Measurements from ENCODE around the gene STT3B. TPM values are rescaled to one million over a fixed set of nuclear protein-coding genes. Genes with fewer than 3 reads are reported as not detected.

STT3B gene
- total RNA-seq: 10 to 100 TPM; 44.5 to 65.1 TPM

DNA sequence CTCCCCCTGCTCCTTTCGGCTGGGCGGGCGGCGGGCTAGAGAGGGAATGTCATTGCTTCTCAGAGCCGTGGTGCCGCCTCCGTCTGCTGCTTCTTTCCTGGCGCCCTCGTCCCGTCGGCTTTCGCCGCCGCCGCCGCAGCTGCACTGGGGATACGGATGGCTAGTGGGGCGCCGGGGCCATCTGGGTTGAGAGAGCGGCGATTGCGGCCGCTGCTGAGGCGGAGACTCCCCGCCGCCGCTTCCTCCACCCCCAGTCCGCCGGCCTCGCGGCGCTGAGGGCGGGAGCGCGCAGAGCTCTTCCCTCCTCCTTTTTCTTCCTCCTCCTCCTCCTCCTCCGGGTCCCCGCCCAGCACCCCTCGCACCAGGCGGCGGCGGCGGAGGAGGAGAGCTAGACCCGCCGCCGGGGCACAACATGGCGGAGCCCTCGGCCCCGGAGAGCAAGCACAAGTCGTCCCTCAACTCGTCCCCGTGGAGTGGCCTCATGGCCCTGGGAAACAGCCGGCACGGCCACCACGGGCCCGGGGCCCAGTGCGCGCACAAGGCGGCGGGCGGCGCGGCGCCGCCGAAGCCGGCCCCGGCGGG is at the start of gene STT3B:
TSS of gene STT3B (plus strand) at position 339 of the 582 bp plus-strand sequence. CDS start at position 413, 74 bp downstream.
- peak; percentile 95 to 98 (median 97) for TF ChIP-seq POLR2A (IDR thresholded peaks at IDR 0.05)
- no peak for TF ChIP-seq CTCF (IDR thresholded peaks at IDR 0.05)
- DNase-seq (peak; percentile 77 to 81 (median 79)), ATAC-seq (peak; percentile 71)
- H3K4me1 ChIP-seq: peaks cover 41% of the 10 kb centered on the region
- peak within 1 kb of the TSS; percentile 94 to 99 for H3K4me3 ChIP-seq
- no peaks in the 10 kb centered on the region for H3K9me3 ChIP-seq
- H3K27me3 ChIP-seq: no peaks in the 10 kb centered on the region
- intact Hi-C loops (cut with DNase I): no loop called here
- H3K36me3 ChIP-seq (replicated peaks in 1 of 2; ENCODE audit: insufficient read depth in 1 of 2, low read depth in 2 of 2): no peaks in the 10 kb centered on the region
- H3K27ac ChIP-seq: peak within 1 kb of the TSS; percentile 92 to 99 (median 96)
- WGBS, 2 donors: 0 to 1% methylated on average over 17 to 63 of the region's 68 CpGs

GRCh38 chr3:31483776-31484175 is 48.9 kb upstream of the STT3B start:
- WGBS, 2 donors: 85 to 86% methylated on average over 1 of the region's 1 CpG
- TF ChIP-seq POLR2A (IDR thresholded peaks at IDR 0.05) (no peak), CTCF (IDR thresholded peaks at IDR 0.05) (no peak)
- Histone ChIP-seq H3K4me3 (no peak overlapping the region), H3K27me3 (no peaks in the 10 kb centered on the region), H3K27ac (no peak overlapping the region), H3K4me1 (no peaks in the 10 kb centered on the region), H3K9me3 (no peaks in the 10 kb centered on the region), H3K36me3 (replicated peaks in 1 of 2; ENCODE audit: insufficient read depth in 1 of 2, low read depth in 2 of 2) (no peaks in the 10 kb centered on the region)
- ATAC-seq (no peak), DNase-seq (no peak)
- intact Hi-C loops (cut with DNase I): no loop called here

GRCh38 chr3:31485196-31485595 is 47.5 kb upstream of the STT3B start:
- Histone ChIP-seq H3K4me1 (no peaks in the 10 kb centered on the region), H3K27ac (no peak overlapping the region), H3K36me3 (replicated peaks in 1 of 2; ENCODE audit: insufficient read depth in 1 of 2, low read depth in 2 of 2) (no peaks in the 10 kb centered on the region), H3K27me3 (no peaks in the 10 kb centered on the region), H3K4me3 (no peak overlapping the region), H3K9me3 (no peaks in the 10 kb centered on the region)
- DNase-seq (no peak), ATAC-seq (no peak)
- intact Hi-C loops (cut with DNase I): no loop called here
- 40 to 47% methylated on average over 1 of the region's 1 CpG for WGBS, 2 donors
- TF ChIP-seq POLR2A (IDR thresholded peaks at IDR 0.05) (no peak), CTCF (IDR thresholded peaks at IDR 0.05) (no peak)

GRCh38 chr3:31486865-31487533 is 45.7 kb upstream of the STT3B start:
- no peak for DNase-seq
- H3K9me3 ChIP-seq: no peaks in the 10 kb centered on the region
- no peak for ATAC-seq
- H3K4me1 ChIP-seq: no peaks in the 10 kb centered on the region
- no peak for TF ChIP-seq POLR2A (IDR thresholded peaks at IDR 0.05)
- H3K36me3 ChIP-seq (replicated peaks in 1 of 2; ENCODE audit: insufficient read depth in 1 of 2, low read depth in 2 of 2): no peaks in the 10 kb centered on the region
- H3K4me3 ChIP-seq: no peak overlapping the region
- H3K27ac ChIP-seq: no peak overlapping the region
- WGBS, 2 donors: 76 to 79% methylated on average over 7 of the region's 7 CpGs
- H3K27me3 ChIP-seq: no peaks in the 10 kb centered on the region
- intact Hi-C loops (cut with DNase I): no loop called here

GRCh38 chr3:31488475-31489017 is 44.2 kb upstream of the STT3B start:
- no peak for TF ChIP-seq CTCF (IDR thresholded peaks at IDR 0.05)
- no peak for TF ChIP-seq POLR2A (IDR thresholded peaks at IDR 0.05)
- H3K27me3 ChIP-seq: no peaks in the 10 kb centered on the region
- no peaks in the 10 kb centered on the region for H3K9me3 ChIP-seq
- H3K36me3 ChIP-seq (replicated peaks in 1 of 2; ENCODE audit: insufficient read depth in 1 of 2, low read depth in 2 of 2): no peaks in the 10 kb centered on the region
- H3K4me3 ChIP-seq: no peak overlapping the region
- 82 to 94% methylated on average over 3 of the region's 3 CpGs for WGBS, 2 donors
- DNase-seq (no peak), ATAC-seq (no peak)
- no peak overlapping the region for H3K27ac ChIP-seq
- H3K4me1 ChIP-seq: no peaks in the 10 kb centered on the region
- intact Hi-C loops (cut with DNase I): no loop called here

Data from body of pancreas (tissue), 4 donors.